Measurements from ENCODE around the gene NIPSNAP2.
"Not testable (repeated sequence)": the region's sequence is repeated elsewhere in the genome, so short reads cannot be mapped to it uniquely, and the experiment has no call there.

Gene NIPSNAP2

GRCh38 chr7:56026538-56026937, 62.2 kb downstream of the NIPSNAP2 start:
- H4K20me1 ChIP-seq (ENCODE audit: control insufficient read depth, insufficient read depth, low read depth, low read length) = no peaks in the 10 kb centered on the region
- peaks cover 16% of the 10 kb centered on the region for H3K4me1 ChIP-seq (ENCODE audit: control insufficient read depth, low read length)
- no peak overlapping the region for H3K27ac ChIP-seq (ENCODE audit: low read depth, low read length)
- peaks cover 72% of the 10 kb centered on the region for H3K36me3 ChIP-seq (ENCODE audit: control insufficient read depth, low read length)
- H3K79me2 ChIP-seq (ENCODE audit: control insufficient read depth, low read length) = peaks cover 2% of the 10 kb centered on the region; the same call in 1 of the 2 replicates
- TF ChIP-seq EZH2phosphoT487 (IDR thresholded peaks at IDR 0.05; ENCODE audit: borderline replicate concordance, low read length) = no peak
- TF ChIP-seq, protein P1, sequence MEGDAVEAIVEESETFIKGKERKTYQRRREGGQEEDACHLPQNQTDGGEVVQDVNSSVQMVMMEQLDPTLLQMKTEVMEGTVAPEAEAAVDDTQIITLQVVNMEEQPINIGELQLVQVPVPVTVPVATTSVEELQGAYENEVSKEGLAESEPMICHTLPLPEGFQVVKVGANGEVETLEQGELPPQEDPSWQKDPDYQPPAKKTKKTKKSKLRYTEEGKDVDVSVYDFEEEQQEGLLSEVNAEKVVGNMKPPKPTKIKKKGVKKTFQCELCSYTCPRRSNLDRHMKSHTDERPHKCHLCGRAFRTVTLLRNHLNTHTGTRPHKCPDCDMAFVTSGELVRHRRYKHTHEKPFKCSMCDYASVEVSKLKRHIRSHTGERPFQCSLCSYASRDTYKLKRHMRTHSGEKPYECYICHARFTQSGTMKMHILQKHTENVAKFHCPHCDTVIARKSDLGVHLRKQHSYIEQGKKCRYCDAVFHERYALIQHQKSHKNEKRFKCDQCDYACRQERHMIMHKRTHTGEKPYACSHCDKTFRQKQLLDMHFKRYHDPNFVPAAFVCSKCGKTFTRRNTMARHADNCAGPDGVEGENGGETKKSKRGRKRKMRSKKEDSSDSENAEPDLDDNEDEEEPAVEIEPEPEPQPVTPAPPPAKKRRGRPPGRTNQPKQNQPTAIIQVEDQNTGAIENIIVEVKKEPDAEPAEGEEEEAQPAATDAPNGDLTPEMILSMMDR (IDR thresholded peaks at IDR 0.05; ENCODE audit: low read depth, low read length, poor library complexity, severe bottlenecking) = no peak
- H3K9me3 ChIP-seq (ENCODE audit: control insufficient read depth, insufficient read depth, low read length) = no peaks in the 10 kb centered on the region
- no peaks in the 10 kb centered on the region for H3K9me2 ChIP-seq (replicated peaks; ENCODE audit: control insufficient read depth, low read length)
- H3F3A ChIP-seq (ENCODE audit: control insufficient read depth, insufficient read depth) = no peaks in the 10 kb centered on the region
- H3K4me2 ChIP-seq (ENCODE audit: low read length) = no peak overlapping the region
- H3K27me3 ChIP-seq (ENCODE audit: control insufficient read depth, low read length) = no peaks in the 10 kb centered on the region
- H3K4me3 ChIP-seq (ENCODE audit: low read length) = no peak overlapping the region

GRCh38 chr7:56028942-56029630, 64.7 kb downstream of the NIPSNAP2 start:
- Histone ChIP-seq H3K27me3 (ENCODE audit: control insufficient read depth, low read length) (no peaks in the 10 kb centered on the region), H4K20me1 (ENCODE audit: control insufficient read depth, insufficient read depth, low read depth, low read length) (no peaks in the 10 kb centered on the region), H3K9me3 (ENCODE audit: control insufficient read depth, insufficient read depth, low read length) (no peaks in the 10 kb centered on the region), H3K4me1 (ENCODE audit: control insufficient read depth, low read length) (peaks cover 16% of the 10 kb centered on the region), H3K79me2 (ENCODE audit: control insufficient read depth, low read length) (peaks cover 5% of the 10 kb centered on the region; the same call in 1 of the 2 replicates), H3K27ac (ENCODE audit: low read depth, low read length) (no peak overlapping the region), H3K4me2 (ENCODE audit: low read length) (no peak overlapping the region), H3F3A (ENCODE audit: control insufficient read depth, insufficient read depth) (no peaks in the 10 kb centered on the region), H3K9me2 (replicated peaks; ENCODE audit: control insufficient read depth, low read length) (no peaks in the 10 kb centered on the region), H3K4me3 (ENCODE audit: low read length) (no peak overlapping the region), H3K36me3 (ENCODE audit: control insufficient read depth, low read length) (peaks cover 74% of the 10 kb centered on the region)
- TF ChIP-seq, protein P1 (IDR thresholded peaks at IDR 0.05; ENCODE audit: low read depth, low read length, poor library complexity, severe bottlenecking) = no peak
- TF ChIP-seq EZH2phosphoT487 (IDR thresholded peaks at IDR 0.05; ENCODE audit: borderline replicate concordance, low read length) = no peak

DNA sequence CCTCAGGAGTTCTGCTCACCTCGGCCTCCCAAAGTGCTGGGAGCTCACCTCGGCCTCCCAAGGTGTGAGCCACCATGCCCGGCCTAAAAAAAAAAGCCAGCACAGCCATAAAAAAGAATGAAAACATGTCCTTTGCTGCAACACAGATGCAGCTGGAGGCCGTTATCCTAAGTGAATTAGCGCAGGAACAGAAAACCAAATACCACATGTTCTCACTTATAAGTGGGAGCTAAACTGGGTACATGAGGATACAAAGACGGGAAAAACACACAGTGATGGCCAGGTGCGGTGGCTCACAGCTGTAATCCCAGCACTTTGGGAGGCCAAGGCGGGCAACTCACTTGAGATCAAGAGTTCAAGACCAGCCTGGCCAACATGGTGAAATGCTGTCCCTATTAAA, 66.0 kb downstream of the NIPSNAP2 start:
- peaks cover 69% of the 10 kb centered on the region for H3K36me3 ChIP-seq (ENCODE audit: control insufficient read depth, low read length)
- H3K9me3 ChIP-seq (ENCODE audit: control insufficient read depth, insufficient read depth, low read length) = no peaks in the 10 kb centered on the region
- no peak overlapping the region for H3K4me3 ChIP-seq (ENCODE audit: low read length)
- no peaks in the 10 kb centered on the region for H3K27me3 ChIP-seq (ENCODE audit: control insufficient read depth, low read length)
- no peaks in the 10 kb centered on the region for H3F3A ChIP-seq (ENCODE audit: control insufficient read depth, insufficient read depth)
- no peaks in the 10 kb centered on the region; the same call in 1 of the 2 replicates for H4K20me1 ChIP-seq (ENCODE audit: control insufficient read depth, insufficient read depth, low read depth, low read length)
- no peaks in the 10 kb centered on the region for H3K9me2 ChIP-seq (replicated peaks; ENCODE audit: control insufficient read depth, low read length)
- H3K4me1 ChIP-seq (ENCODE audit: control insufficient read depth, low read length) = peaks cover 15% of the 10 kb centered on the region
- peaks cover 11% of the 10 kb centered on the region for H3K79me2 ChIP-seq (ENCODE audit: control insufficient read depth, low read length)
- no peak for TF ChIP-seq EZH2phosphoT487 (IDR thresholded peaks at IDR 0.05; ENCODE audit: borderline replicate concordance, low read length)
- TF ChIP-seq, protein P1 (IDR thresholded peaks at IDR 0.05; ENCODE audit: low read depth, low read length, poor library complexity, severe bottlenecking) = no peak
- H3K4me2 ChIP-seq (ENCODE audit: low read length) = no peak overlapping the region
- H3K27ac ChIP-seq (ENCODE audit: low read depth, low read length) = no peak overlapping the region

- Histone ChIP-seq H3K79me2 (ENCODE audit: control insufficient read depth, low read length) (peaks cover 15% of the 10 kb centered on the region), H3K36me3 (ENCODE audit: control insufficient read depth, low read length) (peaks cover 62% of the 10 kb centered on the region), H3K4me1 (ENCODE audit: control insufficient read depth, low read length) (peaks cover 17% of the 10 kb centered on the region)
- H3K9me3 ChIP-seq (ENCODE audit: control insufficient read depth, insufficient read depth, low read length); H3K4me3 ChIP-seq (ENCODE audit: low read length); H3K9me2 ChIP-seq (replicated peaks; ENCODE audit: control insufficient read depth, low read length); H3F3A ChIP-seq (ENCODE audit: control insufficient read depth, insufficient read depth); H4K20me1 ChIP-seq (ENCODE audit: control insufficient read depth, insufficient read depth, low read depth, low read length); H3K27ac ChIP-seq (ENCODE audit: low read depth, low read length); H3K4me2 ChIP-seq (ENCODE audit: low read length); H3K27me3 ChIP-seq (ENCODE audit: control insufficient read depth, low read length): not testable (repeated sequence)
Observed at GRCh38 chr7:56031556-56031955, 67.2 kb downstream of the NIPSNAP2 start.

DNA sequence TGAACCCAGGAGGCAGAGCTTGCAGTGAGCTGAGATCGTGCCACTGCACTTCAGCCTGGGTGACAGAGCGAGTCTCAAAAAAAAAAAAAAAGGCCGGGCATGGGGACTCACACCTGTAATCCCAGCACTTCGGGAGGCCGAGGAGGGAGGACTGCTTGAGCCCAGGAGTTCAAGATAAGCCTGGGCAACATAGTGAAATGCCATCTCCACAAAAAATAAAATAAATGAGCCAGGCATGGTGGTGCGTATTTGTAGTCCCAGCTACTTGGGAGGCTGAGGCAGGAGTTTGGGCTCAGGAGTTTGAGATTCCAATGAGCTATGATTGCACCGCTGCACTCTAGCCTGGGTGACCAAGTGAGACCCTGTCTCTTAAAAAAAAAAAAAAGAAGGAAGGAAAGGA, 68.2 kb downstream of the NIPSNAP2 start:
- H4K20me1 ChIP-seq (ENCODE audit: control insufficient read depth, insufficient read depth, low read depth, low read length); H3K27me3 ChIP-seq (ENCODE audit: control insufficient read depth, low read length); H3K9me3 ChIP-seq (ENCODE audit: control insufficient read depth, insufficient read depth, low read length); H3K4me2 ChIP-seq (ENCODE audit: low read length); H3K27ac ChIP-seq (ENCODE audit: low read depth, low read length); H3F3A ChIP-seq (ENCODE audit: control insufficient read depth, insufficient read depth); H3K9me2 ChIP-seq (replicated peaks; ENCODE audit: control insufficient read depth, low read length); H3K4me3 ChIP-seq (ENCODE audit: low read length): not testable (repeated sequence)
- H3K4me1 ChIP-seq (ENCODE audit: control insufficient read depth, low read length) = peaks cover 17% of the 10 kb centered on the region
- peaks cover 23% of the 10 kb centered on the region for H3K79me2 ChIP-seq (ENCODE audit: control insufficient read depth, low read length)
- peaks cover 52% of the 10 kb centered on the region for H3K36me3 ChIP-seq (ENCODE audit: control insufficient read depth, low read length)

Data from DOHH2 (cell line).